Small intestine (tissue), 7 donors: ENCODE measurements around the gene TIMP4. TPM values are rescaled to one million over a fixed set of nuclear protein-coding genes. Genes with fewer than 3 reads are reported as not detected.
A peak's percentile ranks its signal among the peaks of the same experiment; 100 is the strongest.

ENCODE experiments used
- DNase-seq, 2 donors: peaks; one replicate each; pipeline versions ENCODE4 v3.0.0 to v3.0.0-alpha.2; 2013
- FAIRE-seq: peaks from 2 replicates; lab custom pipeline; 2012; peaks lifted over from hg19 to GRCh38; lab: Jason Lieb, UNC
- H3K27ac ChIP-seq, 3 donors: one replicate each; pipeline ENCODE4 v1.5.1; 2013; ENCODE audit warnings: low read length in 2 of 3, mild to moderate bottlenecking in 2 of 3, control low read depth in 1 of 3, inconsistent platforms in 1 of 3, low read depth in 1 of 3, moderate library complexity in 1 of 3
- H3K27me3 ChIP-seq, 3 donors: one replicate each; pipeline ENCODE4 v1.6.1; 2013; ENCODE audit warnings: low read length in 3 of 3, inconsistent platforms in 1 of 3; ENCODE audit not compliant: control insufficient read depth in 3 of 3, insufficient read depth in 3 of 3
- H3K36me3 ChIP-seq, 3 donors: one replicate each; pipeline ENCODE4 v1.6.1; 2013; ENCODE audit warnings: low read length in 3 of 3, inconsistent platforms in 1 of 3, low read depth in 1 of 3, mild to moderate bottlenecking in 1 of 3, moderate library complexity in 1 of 3; ENCODE audit not compliant: control insufficient read depth in 3 of 3, insufficient read depth in 2 of 3
- H3K4me1 ChIP-seq, 3 donors: one replicate each; pipeline ENCODE4 v1.6.1; 2013; ENCODE audit warnings: low read length in 2 of 3, inconsistent platforms in 1 of 3, low read depth in 1 of 3, mild to moderate bottlenecking in 1 of 3, moderate library complexity in 1 of 3; ENCODE audit not compliant: control insufficient read depth in 3 of 3, insufficient read depth in 2 of 3
- H3K4me3 ChIP-seq, 3 donors: one replicate each; pipeline ENCODE4 v1.5.1; 2013; ENCODE audit warnings: low read length in 3 of 3, control low read depth in 1 of 3, inconsistent platforms in 1 of 3, low read depth in 1 of 3, mild to moderate bottlenecking in 1 of 3, moderate library complexity in 1 of 3
- H3K9me3 ChIP-seq, 2 donors: one replicate each; pipeline ENCODE4 v1.6.1; 2013; ENCODE audit warnings: low read depth in 1 of 2, low read length in 1 of 2; ENCODE audit not compliant: control insufficient read depth in 2 of 2, insufficient read depth in 1 of 2
- WGBS, 3 donors: extraction: QIAGEN DNeasy Blood & Tissue Kit; methylation state at CpG; one replicate each; pipeline ENCODE4 v1.1.7; 2013; 5-methylcytosine and 5-hydroxymethylcytosine counted together
- polyA plus RNA-seq, 4 donors: library from polyadenylated mRNA; stranded (reverse) in 3 of 4; unstranded in 1 of 4; fragments of 200-250 nt in 3 of 4; fragments of 120-200 nt in 1 of 4; gene quantifications; one replicate each; pipeline versions ENCODE4 v1.2.1 to v1.2.3, GENCODE V29; 2013
- donor health status: healthy with polysubstance abuse.
- donor health status: control.
- donor health status: control.
- donor health status: Bipolar disorder and iron deficiency.
- donor health status: healthy.

TIMP4 gene
- polyA plus RNA-seq, 4 donors = 0.64 to 17.8 (median 2.3) TPM

DNA sequence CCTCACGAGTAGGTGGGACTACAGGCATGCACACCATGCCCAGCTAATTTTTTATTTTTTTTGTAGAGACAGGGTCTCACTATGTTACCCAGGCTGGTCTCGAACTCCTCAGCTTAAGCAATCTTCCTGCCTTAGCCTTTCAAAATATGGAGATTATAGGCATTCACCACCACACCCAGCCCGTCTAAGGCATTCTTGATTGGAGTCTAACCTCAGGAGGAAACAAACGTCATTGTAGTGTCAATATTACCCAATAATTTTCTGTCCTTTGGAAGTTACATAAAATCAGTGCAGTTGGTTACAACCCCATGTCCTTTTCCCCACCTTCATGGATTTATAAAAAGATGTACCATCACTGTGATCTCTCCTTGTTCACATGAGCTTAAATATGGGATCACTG, 41.8 kb downstream of the TIMP4 start:
- Histone ChIP-seq H3K27ac (no peak overlapping the region), H3K9me3 (no peaks in the 10 kb centered on the region), H3K4me3 (no peak overlapping the region), H3K27me3 (peaks cover 0 to 4% (median under 1%) of the 10 kb centered on the region in 3 donors), H3K36me3 (no peaks in the 10 kb centered on the region), H3K4me1 (peaks cover 0 to 2% (median 0%) of the 10 kb centered on the region in 3 donors)
- 28 to 64% (median 34%) methylated on average over 4 of the region's 4 CpGs for WGBS, 3 donors
- DNase-seq (peak; percentile 4 to 60), FAIRE-seq (no peak)

DNA sequence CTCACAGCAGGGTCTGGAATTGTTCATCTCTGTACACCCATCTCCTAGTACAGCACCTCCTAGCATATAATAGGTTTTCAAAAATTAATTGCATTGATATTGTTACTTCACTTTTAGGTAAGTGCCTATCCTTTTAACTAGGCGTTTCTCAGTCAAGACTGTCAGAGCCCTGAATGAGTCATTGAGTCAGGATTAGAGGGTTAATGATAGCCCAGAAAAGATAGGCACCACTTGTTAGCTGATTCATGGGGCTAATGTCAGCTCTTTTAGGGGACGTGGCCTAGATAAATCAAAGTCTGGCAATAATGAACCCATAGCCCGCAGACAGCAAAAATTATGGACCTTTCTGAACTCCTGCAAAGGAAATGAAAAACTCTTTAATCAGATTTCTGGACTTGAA, 42.9 kb downstream of the TIMP4 start:
- WGBS, 3 donors = 40 to 71% (median 51%) methylated on average over 3 of the region's 3 CpGs
- no peak for FAIRE-seq
- Histone ChIP-seq H3K27ac (no peak overlapping the region), H3K9me3 (peaks cover 0 to 3% of the 10 kb centered on the region in 2 donors), H3K4me1 (peaks cover 0 to 2% (median 0%) of the 10 kb centered on the region in 3 donors), H3K27me3 (peaks cover 0 to 4% (median 2%) of the 10 kb centered on the region in 3 donors), H3K4me3 (no peak overlapping the region), H3K36me3 (no peaks in the 10 kb centered on the region)
- DNase-seq = peak in 1 of 2 donors; percentile 58

DNA sequence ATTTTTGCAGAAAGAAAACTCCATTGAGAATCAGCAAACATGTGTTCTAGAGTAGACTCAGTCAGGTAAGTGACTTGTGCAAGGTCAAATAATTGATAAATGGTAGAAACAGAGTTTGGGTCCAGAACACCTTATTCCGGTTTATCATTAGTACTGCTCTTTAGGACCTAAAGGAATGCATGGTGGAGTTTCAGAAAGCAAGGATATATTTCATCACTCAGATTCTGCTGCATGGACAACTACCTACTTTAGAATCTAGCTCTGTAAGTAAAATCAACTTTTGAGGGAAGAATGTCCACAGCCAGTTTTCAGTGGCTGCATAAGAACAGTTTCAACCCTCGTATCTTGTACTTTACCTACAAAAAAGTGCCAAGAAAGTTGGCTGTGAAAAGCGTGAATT, 43.6 kb downstream of the TIMP4 start:
- DNase-seq (no peak), FAIRE-seq (no peak)
- 78 to 90% (median 86%) methylated on average over 3 of the region's 3 CpGs for WGBS, 3 donors
- peaks cover 0 to 11% of the 10 kb centered on the region in 2 donors for H3K9me3 ChIP-seq
- peaks cover 0 to 4% (median 2%) of the 10 kb centered on the region in 3 donors for H3K27me3 ChIP-seq
- H3K27ac ChIP-seq = no peak overlapping the region
- no peaks in the 10 kb centered on the region for H3K36me3 ChIP-seq
- peaks cover 0 to 2% (median 0%) of the 10 kb centered on the region in 3 donors for H3K4me1 ChIP-seq
- H3K4me3 ChIP-seq = no peak overlapping the region

DNA sequence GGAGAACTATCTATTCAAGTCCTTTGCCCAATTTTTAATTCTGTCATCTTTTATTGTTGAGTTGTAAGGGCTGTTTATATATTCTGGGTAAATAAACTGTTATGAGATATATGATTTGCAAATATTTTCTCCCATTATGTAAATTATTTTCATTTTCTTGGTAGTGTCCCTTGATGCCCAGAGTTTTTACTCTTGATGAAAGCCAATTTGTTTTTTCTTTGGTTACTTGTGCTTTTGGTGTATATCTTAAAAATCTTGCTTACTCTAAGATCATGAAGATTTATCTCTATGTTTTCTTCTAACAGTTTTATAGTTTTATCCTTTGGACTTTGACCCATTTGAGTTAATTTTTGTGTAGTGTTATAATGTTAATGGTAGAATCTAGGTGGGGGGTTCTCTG, 44.5 kb downstream of the TIMP4 start:
- FAIRE-seq = no peak

DNA sequence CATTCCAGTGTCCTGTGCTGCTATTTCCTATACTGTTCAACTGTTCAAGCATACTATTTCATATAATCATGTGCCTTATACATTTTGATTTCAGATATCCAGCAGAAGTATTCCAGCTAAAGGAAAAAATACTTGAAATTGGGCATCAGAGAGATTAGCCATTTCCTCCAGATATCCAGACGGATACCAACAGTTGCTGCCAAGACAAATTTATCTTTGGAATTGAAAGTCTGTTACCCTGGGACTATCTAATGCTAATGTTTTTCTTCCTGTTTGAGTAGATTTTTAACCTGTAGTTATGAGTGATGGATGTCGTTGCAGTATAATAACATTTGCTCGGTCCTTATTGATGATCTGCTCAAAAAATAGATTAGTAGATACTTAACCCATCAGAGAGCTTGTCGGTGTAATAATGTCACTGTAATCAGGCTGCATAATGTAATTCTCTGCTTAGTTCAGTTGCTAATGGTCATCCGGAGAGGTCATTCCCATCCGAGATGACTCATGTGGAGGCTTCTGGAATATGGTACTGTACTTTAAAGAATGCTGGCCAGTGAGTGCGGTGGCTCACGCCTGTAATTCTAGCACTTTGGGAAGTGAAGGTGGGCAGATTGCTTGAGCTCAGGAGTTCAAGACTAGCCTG, 51.5 kb downstream of the TIMP4 start:
- H3K36me3 ChIP-seq = no peaks in the 10 kb centered on the region
- 64 to 67% (median 65%) methylated on average over 8 of the region's 8 CpGs for WGBS, 3 donors
- DNase-seq (no peak), FAIRE-seq (no peak)
- peaks cover 0 to 12% of the 10 kb centered on the region in 2 donors for H3K9me3 ChIP-seq
- H3K4me3 ChIP-seq = no peak overlapping the region
- H3K27me3 ChIP-seq = peaks cover 0 to 2% (median 0%) of the 10 kb centered on the region in 3 donors
- H3K27ac ChIP-seq = no peak overlapping the region
- H3K4me1 ChIP-seq = peaks cover 0 to 4% (median 2%) of the 10 kb centered on the region in 3 donors

More for the DNA sequence above, 44.5 kb downstream of the TIMP4 start:
- no peak for DNase-seq
- H3K27ac ChIP-seq = no peak overlapping the region
- peaks cover 0 to 2% (median 0%) of the 10 kb centered on the region in 3 donors for H3K27me3 ChIP-seq
- peaks cover 0 to 2% (median 0%) of the 10 kb centered on the region in 3 donors for H3K4me1 ChIP-seq
- H3K4me3 ChIP-seq = no peak overlapping the region
- H3K9me3 ChIP-seq = peaks cover 0 to 12% of the 10 kb centered on the region in 2 donors
- H3K36me3 ChIP-seq = no peaks in the 10 kb centered on the region

Other genes starting within 250 kb of the TIMP4 start
- 1 to 10 TPM in 1 of 4 donors, under 1 TPM in 2, not detected in 1; 0.22 to 7.2 (median 0.31) TPM for gene SYN2, start 154.5 kb downstream of the TIMP4 start, polyA plus RNA-seq
- 10 to 100 TPM; 11.7 to 40.3 (median 30.6) TPM for gene PPARG, start 130.2 kb upstream of the TIMP4 start, polyA plus RNA-seq